Activated B cell treated with CpG ODN at 0.5 μM for 24 hours (primary cell): ENCODE measurements around the gene NOP56. TPM values are rescaled to one million over a fixed set of nuclear protein-coding genes. Genes with fewer than 3 reads are reported as not detected.

Experiments used
- ATAC-seq: fragments of 200-7000 bp; cut with Tn5 transposase; one replicate; pipeline ENCODE4 v1.10.0; 2021; ENCODE audit warnings: low read depth, mild to moderate bottlenecking, moderate library complexity
- CTCF ChIA-PET: fragments of 350-600 bp; sonication (Branson Sonifier 250); formaldehyde crosslinking; loops from one replicate; lab custom pipeline; 2021; ENCODE audit warnings: antibody characterized with exemption; lab: Charles Lee
- POLR2A ChIA-PET: fragments of 350-600 bp; sonication (Branson Sonifier 250); formaldehyde crosslinking; loops from one replicate; lab custom pipeline; 2021; ENCODE audit warnings: antibody characterized with exemption; lab: Charles Lee
- DNase-seq: peaks from one replicate; pipeline ENCODE4 v3.0.0; 2022
- H3K27ac Mint-ChIP-seq: one replicate; pipeline ENCODE4 v1.8.0; 2020; ENCODE audit warnings: mixed read lengths
- H3K27me3 Mint-ChIP-seq: one replicate; pipeline ENCODE4 v1.8.0; 2021; ENCODE audit warnings: mixed read lengths
- H3K36me3 Mint-ChIP-seq: one replicate; pipeline ENCODE4 v1.8.0; 2021; ENCODE audit warnings: low read depth, mixed read lengths
- H3K4me1 Mint-ChIP-seq: one replicate; pipeline ENCODE4 v1.8.0; 2021; ENCODE audit warnings: mixed read lengths
- H3K4me3 Mint-ChIP-seq: one replicate; pipeline ENCODE4 v1.8.0; 2020; ENCODE audit warnings: mild to moderate bottlenecking, mixed read lengths
- H3K9me3 Mint-ChIP-seq: one replicate; pipeline ENCODE4 v1.8.0; 2020; ENCODE audit warnings: mixed read lengths
- CTCF ChIP-seq: fragments of 200-600 bp; IDR thresholded peaks from one replicate; pipeline ENCODE4 v1.8.0; 2022; ENCODE audit warnings: antibody characterized with exemption, mild to moderate bottlenecking
- intact Hi-C: fragments of 100-400 bp; cut with micrococcal nuclease; formaldehyde crosslinking; loops from one replicate; pipeline ENCODE4 v1.15.1; 2024
- total RNA-seq: library from RNA; stranded (reverse); gene quantifications from 2 replicates; pipeline ENCODE4 v1.2.3, GENCODE V29; 2022

Gene NOP56
- total RNA-seq, 1 donor from 2014 or later, result 327 TPM

GRCh38 chr20:2617099-2617714, 35.2 kb upstream of the NOP56 start:
- CTCF ChIA-PET, result no interaction called here
- no peak for DNase-seq
- H3K36me3 Mint-ChIP-seq, result no peaks in the 10 kb centered on the region
- no peak for TF ChIP-seq CTCF
- H3K4me1 Mint-ChIP-seq, result peaks cover 8% of the 10 kb centered on the region
- H3K27ac Mint-ChIP-seq, result peak overlapping the region; percentile 22
- peak; percentile 60 for ATAC-seq
- H3K9me3 Mint-ChIP-seq, result no peaks in the 10 kb centered on the region
- intact Hi-C loops, result no loop called here
- peaks cover 41% of the 10 kb centered on the region for H3K27me3 Mint-ChIP-seq
- H3K4me3 Mint-ChIP-seq, result no peak overlapping the region
- POLR2A ChIA-PET, result no interaction called here

GRCh38 chr20:2618815-2619214, 33.6 kb upstream of the NOP56 start:
- CTCF ChIA-PET, result no interaction called here
- ATAC-seq (no peak), DNase-seq (no peak)
- no peaks in the 10 kb centered on the region for H3K9me3 Mint-ChIP-seq
- POLR2A ChIA-PET, result no interaction called here
- H3K4me3 Mint-ChIP-seq, result no peak overlapping the region
- H3K36me3 Mint-ChIP-seq, result no peaks in the 10 kb centered on the region
- H3K4me1 Mint-ChIP-seq, result peaks cover 8% of the 10 kb centered on the region
- no peak for TF ChIP-seq CTCF
- H3K27ac Mint-ChIP-seq, result no peak overlapping the region
- intact Hi-C loops, result no loop called here
- peaks cover 39% of the 10 kb centered on the region for H3K27me3 Mint-ChIP-seq

- H3K4me1 Mint-ChIP-seq, result peaks cover 8% of the 10 kb centered on the region
- no peak overlapping the region for H3K4me3 Mint-ChIP-seq
- H3K27me3 Mint-ChIP-seq, result peaks cover 39% of the 10 kb centered on the region
- intact Hi-C loops, result no loop called here
- H3K36me3 Mint-ChIP-seq, result no peaks in the 10 kb centered on the region
- H3K27ac Mint-ChIP-seq, result no peak overlapping the region
- POLR2A ChIA-PET, result no interaction called here
- CTCF ChIA-PET, result no interaction called here
- no peaks in the 10 kb centered on the region for H3K9me3 Mint-ChIP-seq
- ATAC-seq (no peak), DNase-seq (no peak)
- TF ChIP-seq CTCF, result no peak
Observed at GRCh38 chr20:2619337-2619736, 33.1 kb upstream of the NOP56 start.

- Mint-ChIP-seq H3K27me3 (peaks cover 39% of the 10 kb centered on the region), H3K4me1 (peaks cover 8% of the 10 kb centered on the region), H3K27ac (no peak overlapping the region), H3K4me3 (no peak overlapping the region), H3K9me3 (no peaks in the 10 kb centered on the region), H3K36me3 (no peaks in the 10 kb centered on the region)
- TF ChIP-seq CTCF, result no peak
- CTCF ChIA-PET, result no interaction called here
- POLR2A ChIA-PET, result no interaction called here
- intact Hi-C loops, result no loop called here
- ATAC-seq (no peak), DNase-seq (no peak)
Observed at GRCh38 chr20:2619961-2620595, 32.4 kb upstream of the NOP56 start.

GRCh38 chr20:2624190-2624589, 28.2 kb upstream of the NOP56 start:
- ChIA-PET POLR2A (no interaction called here), CTCF (no interaction called here)
- Mint-ChIP-seq H3K36me3 (no peaks in the 10 kb centered on the region), H3K27ac (no peak overlapping the region), H3K27me3 (peaks cover 35% of the 10 kb centered on the region), H3K4me3 (no peak overlapping the region), H3K4me1 (no peaks in the 10 kb centered on the region), H3K9me3 (peaks cover 10% of the 10 kb centered on the region)
- no peak for ATAC-seq
- TF ChIP-seq CTCF, result no peak
- intact Hi-C loops, result no loop called here
- DNase-seq, result no peak
